Pons (tissue), 1 donor: ENCODE measurements around the gene PODXL2.

Source experiments
- DNase-seq: peaks from one replicate; pipeline ENCODE4 v3.0.0-alpha.2; 2016; ENCODE audit warnings: low spot score

PODXL2 gene

GRCh38 chr3:127658234-127658633 lies 29.2 kb downstream of the PODXL2 start:
- no peak for DNase-seq

- no peak for DNase-seq
Observed at GRCh38 chr3:127660621-127661251, 31.8 kb downstream of the PODXL2 start.

GRCh38 chr3:127661600-127661999 lies 32.6 kb downstream of the PODXL2 start:
- no peak for DNase-seq

- DNase-seq, result no peak
Observed at GRCh38 chr3:127662001-127662469, 33.0 kb downstream of the PODXL2 start.

GRCh38 chr3:127663151-127663550 lies 34.2 kb downstream of the PODXL2 start:
- no peak for DNase-seq

GRCh38 chr3:127665165-127665564 lies 36.2 kb downstream of the PODXL2 start:
- no peak for DNase-seq

- no peak for DNase-seq
Observed at GRCh38 chr3:127665586-127665985, 36.6 kb downstream of the PODXL2 start.

GRCh38 chr3:127666676-127667075 lies 37.7 kb downstream of the PODXL2 start:
- no peak for DNase-seq

GRCh38 chr3:127667119-127667681 lies 38.2 kb downstream of the PODXL2 start:
- DNase-seq, result peak; percentile 43

GRCh38 chr3:127668906-127669305 lies 39.9 kb downstream of the PODXL2 start:
- DNase-seq, result no peak

- no peak for DNase-seq
Observed at GRCh38 chr3:127669541-127670228, 40.7 kb downstream of the PODXL2 start.

GRCh38 chr3:127670229-127670559 lies 41.2 kb downstream of the PODXL2 start:
- no peak for DNase-seq

GRCh38 chr3:127670761-127671522 lies 42.0 kb downstream of the PODXL2 start:
- DNase-seq, result no peak

GRCh38 chr3:127671523-127672428 lies 42.8 kb downstream of the PODXL2 start:
- DNase-seq, result no peak

- DNase-seq, result peak; percentile 32
Observed at GRCh38 chr3:127672429-127673190, 43.6 kb downstream of the PODXL2 start, which contains the start of gene ABTB1. ABTB1 (plus strand) TSS chr3:127672952; CDS start chr3:127673026, 74 bp downstream.

GRCh38 chr3:127673191-127674100 lies 44.5 kb downstream of the PODXL2 start:
- no peak for DNase-seq

GRCh38 chr3:127674101-127674721 lies 45.2 kb downstream of the PODXL2 start:
- DNase-seq, result no peak

- DNase-seq, result no peak
Observed at GRCh38 chr3:127674790-127675189, 45.8 kb downstream of the PODXL2 start.
